Breast epithelium (tissue), 4 donors: ENCODE measurements around the gene TAOK2. TPM values are rescaled to one million over a fixed set of nuclear protein-coding genes. Genes with fewer than 3 reads are reported as not detected.
"Not testable (repeated sequence)": the region's sequence is repeated elsewhere in the genome, so short reads cannot be mapped to it uniquely, and the experiment has no call there.

Experiments
- DNase-seq, 2 donors: peaks; one replicate each; pipeline ENCODE4 v3.0.0-alpha.2; 2019; ENCODE audit warnings: low spot score in 2 of 2
- H3K27ac ChIP-seq, 2 donors: fragments of 200-600 bp; sonication (generic) in 1 of 2; one replicate each; pipeline ENCODE4 v1.5.1; 2016 to 2019; ENCODE audit warnings: mild to moderate bottlenecking in 1 of 2
- H3K27me3 ChIP-seq, 2 donors: fragments of 200-600 bp; sonication (generic) in 1 of 2; one replicate each; pipeline versions ENCODE4 v1.5.1 to v1.6.0; 2017 to 2019; ENCODE audit warnings: control low read depth in 1 of 2, mild to moderate bottlenecking in 1 of 2
- H3K36me3 ChIP-seq: fragments of 200-600 bp; one replicate; pipeline ENCODE4 v1.5.1; 2019
- H3K4me1 ChIP-seq, 2 donors: fragments of 200-600 bp; sonication (generic); one replicate each; pipeline ENCODE4 v1.5.1; 2016 to 2019; ENCODE audit warnings: control low read depth in 1 of 2
- H3K4me3 ChIP-seq, 3 donors: fragments of 200-600 bp; sonication (generic); 1 replicate in 2 of 3; 2 replicates in 1 of 3; pipeline ENCODE4 v1.5.1; 2016 to 2019; ENCODE audit warnings: mild to moderate bottlenecking in 3 of 3, moderate library complexity in 2 of 3
- H3K9me3 ChIP-seq, 2 donors: fragments of 200-600 bp; sonication (generic) in 1 of 2; one replicate each; pipeline ENCODE4 v1.5.1; 2016 to 2019; ENCODE audit warnings: control low read depth in 1 of 2
- POLR2A ChIP-seq: fragments of 450-650 bp; IDR thresholded peaks from one replicate; pipeline ENCODE4 v1.6.1; 2016; ENCODE audit warnings: antibody characterized with exemption, mild to moderate bottlenecking, moderate library complexity
- POLR2AphosphoS5 ChIP-seq, 3 donors: sonication (generic); formaldehyde crosslinking; IDR thresholded peaks; one replicate each; pipeline ENCODE4 v1.6.1; 2017; ENCODE audit warnings: antibody characterized with exemption in 3 of 3
- intact Hi-C: fragments of 100-400 bp; cut with DNase I; formaldehyde crosslinking; loops from one replicate; pipeline ENCODE4 v1.15.1; 2023; ENCODE audit warnings: low total_unique reads
- total RNA-seq, 3 donors: library from RNA; depleted of rRNA; stranded (reverse); fragments of >200 nt; gene quantifications; one replicate each; pipeline ENCODE4 v1.1.0, GENCODE V29; 2016
- TF ChIP-seq, protein P1 (sequence below), 3 donors: fragments of 450-650 bp; IDR thresholded peaks; one replicate each; pipeline ENCODE4 v1.5.1; 2016 to 2017; ENCODE audit warnings: antibody characterized with exemption in 3 of 3, mild to moderate bottlenecking in 3 of 3, moderate library complexity in 3 of 3

Gene TAOK2
- total RNA-seq, 3 donors from 2014 or later: 31.8 to 51.1 (median 37.3) TPM

DNA sequence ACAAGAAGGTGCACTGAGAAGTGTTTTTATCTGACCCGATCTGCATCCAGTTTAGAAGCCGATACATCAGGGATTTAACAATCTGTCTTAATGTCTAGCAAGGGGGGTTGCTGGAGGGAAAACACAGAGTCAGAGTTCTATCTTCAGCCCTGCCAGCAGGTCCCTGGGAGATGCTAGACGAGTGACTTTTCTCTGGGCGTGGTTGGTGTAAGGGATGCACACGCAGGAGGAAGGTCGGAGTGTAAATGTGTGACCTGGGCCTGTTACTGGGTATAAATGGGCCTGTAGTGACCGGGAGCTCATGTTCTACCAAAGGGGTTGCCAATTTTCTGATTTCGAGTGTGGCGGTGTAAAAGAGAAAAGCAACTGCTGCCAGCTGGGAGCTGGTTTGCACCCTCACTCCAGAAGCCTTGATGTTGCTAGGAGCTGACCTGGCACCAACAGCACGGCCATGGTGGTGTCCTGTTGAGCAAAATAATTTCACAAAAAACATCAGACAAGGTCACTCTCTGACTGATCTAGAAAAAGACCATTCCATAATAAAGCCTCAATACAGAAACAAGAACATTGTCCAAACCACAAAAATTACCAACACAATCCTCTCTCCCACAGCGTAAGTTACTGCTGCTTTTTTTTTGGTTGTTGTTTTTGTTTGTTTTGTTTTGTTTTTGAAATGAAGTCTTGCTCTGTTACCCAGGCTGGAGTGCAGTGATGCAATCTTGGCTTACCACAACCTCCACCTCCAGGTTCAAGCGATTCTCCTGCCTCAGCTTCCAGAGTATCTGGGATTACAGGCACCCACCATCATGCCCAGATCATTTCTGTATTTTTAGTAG is 46.4 kb upstream of the TAOK2 start:
- H3K9me3 ChIP-seq: no peaks in the 10 kb centered on the region
- no peaks in the 10 kb centered on the region for H3K27me3 ChIP-seq
- H3K4me3 ChIP-seq: peak overlapping the region in 2 of 3 donors; percentile 72 to 99
- DNase-seq: peak in 1 of 2 donors; percentile 7
- TF ChIP-seq POLR2A (no peak), POLR2AphosphoS5 (IDR thresholded peaks at IDR 0.05) (no peak)
- TF ChIP-seq, protein P1, sequence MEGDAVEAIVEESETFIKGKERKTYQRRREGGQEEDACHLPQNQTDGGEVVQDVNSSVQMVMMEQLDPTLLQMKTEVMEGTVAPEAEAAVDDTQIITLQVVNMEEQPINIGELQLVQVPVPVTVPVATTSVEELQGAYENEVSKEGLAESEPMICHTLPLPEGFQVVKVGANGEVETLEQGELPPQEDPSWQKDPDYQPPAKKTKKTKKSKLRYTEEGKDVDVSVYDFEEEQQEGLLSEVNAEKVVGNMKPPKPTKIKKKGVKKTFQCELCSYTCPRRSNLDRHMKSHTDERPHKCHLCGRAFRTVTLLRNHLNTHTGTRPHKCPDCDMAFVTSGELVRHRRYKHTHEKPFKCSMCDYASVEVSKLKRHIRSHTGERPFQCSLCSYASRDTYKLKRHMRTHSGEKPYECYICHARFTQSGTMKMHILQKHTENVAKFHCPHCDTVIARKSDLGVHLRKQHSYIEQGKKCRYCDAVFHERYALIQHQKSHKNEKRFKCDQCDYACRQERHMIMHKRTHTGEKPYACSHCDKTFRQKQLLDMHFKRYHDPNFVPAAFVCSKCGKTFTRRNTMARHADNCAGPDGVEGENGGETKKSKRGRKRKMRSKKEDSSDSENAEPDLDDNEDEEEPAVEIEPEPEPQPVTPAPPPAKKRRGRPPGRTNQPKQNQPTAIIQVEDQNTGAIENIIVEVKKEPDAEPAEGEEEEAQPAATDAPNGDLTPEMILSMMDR (IDR thresholded peaks at IDR 0.05): no peak
- intact Hi-C loops: no loop called here
- peaks cover 0 to 10% of the 10 kb centered on the region in 2 donors for H3K4me1 ChIP-seq
- peak overlapping the region; percentile 86 to 89 for H3K27ac ChIP-seq
- H3K36me3 ChIP-seq: no peaks in the 10 kb centered on the region

DNA sequence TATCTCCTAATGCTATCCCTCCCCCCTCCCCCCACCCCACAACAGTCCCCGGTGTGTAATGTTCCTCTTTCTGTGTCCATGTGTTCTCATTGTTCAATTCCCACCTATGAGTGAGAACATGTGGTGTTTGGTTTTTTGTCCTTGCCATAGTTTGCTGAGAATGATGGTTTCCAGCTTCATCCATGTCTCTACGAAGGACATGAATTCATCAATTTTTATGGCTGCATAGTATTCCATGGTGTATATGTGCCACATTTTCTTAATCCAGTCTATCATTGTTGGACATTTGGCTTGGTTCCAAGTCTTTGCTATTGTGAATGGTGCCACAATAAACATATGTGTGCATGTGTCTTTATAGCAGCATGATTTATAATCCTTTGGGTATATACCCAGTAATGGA is 41.9 kb upstream of the TAOK2 start:
- not testable (repeated sequence) for H3K4me1 ChIP-seq

DNA sequence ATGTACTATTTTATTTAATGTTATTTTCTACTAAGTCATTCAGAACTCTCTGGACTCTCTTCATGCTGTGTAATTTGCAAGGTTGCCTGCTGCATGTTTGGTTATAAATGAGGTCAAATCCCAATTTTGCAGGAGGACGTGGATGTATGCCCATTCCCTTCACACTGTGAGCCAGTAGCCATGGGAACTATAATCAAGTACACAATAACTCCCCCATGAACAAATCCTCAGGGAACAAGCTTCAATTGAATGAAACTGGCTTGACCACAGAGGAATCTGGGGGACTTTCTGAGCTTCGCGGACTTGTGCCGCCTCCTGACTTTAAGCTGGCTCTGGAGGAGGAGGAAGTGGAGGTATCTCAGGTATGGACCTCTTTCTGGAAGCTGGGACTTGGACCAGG is 33.0 kb upstream of the TAOK2 start:
- Histone ChIP-seq H3K4me1 (no peaks in the 10 kb centered on the region), H3K27ac (no peak overlapping the region), H3K4me3 (no peak overlapping the region), H3K27me3 (no peaks in the 10 kb centered on the region), H3K9me3 (no peaks in the 10 kb centered on the region), H3K36me3 (no peaks in the 10 kb centered on the region)
- no peak for DNase-seq
- TF ChIP-seq, protein P1 (IDR thresholded peaks at IDR 0.05): no peak
- TF ChIP-seq POLR2AphosphoS5 (IDR thresholded peaks at IDR 0.05) (no peak), POLR2A (no peak)
- intact Hi-C loops: no loop called here

More for the DNA sequence above, 41.9 kb upstream of the TAOK2 start:
- H3K9me3 ChIP-seq, H3K27ac ChIP-seq, H3K36me3 ChIP-seq, DNase-seq, intact Hi-C loops, H3K4me3 ChIP-seq, H3K27me3 ChIP-seq: not testable (repeated sequence)

DNA sequence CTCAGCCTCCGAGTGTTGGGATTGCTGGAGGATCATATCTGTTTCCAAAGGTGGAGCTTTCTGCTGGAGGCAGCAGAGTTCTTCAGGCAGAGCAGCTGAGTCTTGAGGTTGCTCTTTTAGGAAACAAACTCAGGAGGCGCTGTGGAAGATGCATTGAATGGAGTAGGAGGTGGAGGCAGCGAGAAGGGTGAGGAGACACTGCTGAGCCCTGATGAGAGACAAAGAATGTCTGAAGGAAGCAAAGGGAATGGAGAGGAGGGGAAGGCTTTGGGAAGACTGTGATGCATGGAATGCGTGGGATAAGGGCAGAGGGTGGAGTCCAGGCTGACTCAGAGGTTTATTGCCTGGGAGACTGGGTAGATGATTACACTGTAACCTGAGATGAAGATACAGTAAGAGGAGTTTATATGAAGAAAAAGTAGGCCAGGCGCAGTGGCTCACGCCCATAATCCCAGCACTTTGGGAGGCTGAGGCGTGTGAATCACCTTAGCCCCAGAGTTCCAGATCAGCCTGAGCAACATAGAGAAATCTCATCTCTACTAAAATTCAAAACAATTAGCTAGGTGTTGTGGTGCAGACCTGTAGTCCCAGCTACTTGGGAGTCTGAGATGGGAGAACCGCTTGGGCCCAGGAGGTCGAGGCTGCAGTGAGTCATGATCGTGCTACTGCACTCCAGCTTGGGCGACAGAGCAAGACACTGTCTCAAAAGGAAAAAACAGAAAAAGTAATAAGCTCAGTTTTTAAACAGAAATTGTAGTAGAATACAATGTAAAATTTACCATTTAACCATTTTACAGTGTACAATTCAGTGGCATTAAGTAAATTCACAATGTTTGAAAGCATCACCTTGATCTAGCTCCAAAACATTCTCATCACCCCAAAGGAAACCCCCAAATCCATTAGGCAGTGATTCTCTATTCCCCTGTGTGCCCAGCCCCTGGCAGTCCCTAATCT is 29.5 kb upstream of the TAOK2 start:
- Histone ChIP-seq H3K36me3 (no peaks in the 10 kb centered on the region), H3K4me1 (no peaks in the 10 kb centered on the region), H3K9me3 (no peaks in the 10 kb centered on the region), H3K4me3 (no peak overlapping the region), H3K27ac (peak overlapping the region; percentile 30 to 65), H3K27me3 (no peaks in the 10 kb centered on the region)
- intact Hi-C loops: no loop called here
- no peak for DNase-seq
- TF ChIP-seq, protein P1 (IDR thresholded peaks at IDR 0.05): no peak
- TF ChIP-seq POLR2AphosphoS5 (IDR thresholded peaks at IDR 0.05) (no peak), POLR2A (no peak)

DNA sequence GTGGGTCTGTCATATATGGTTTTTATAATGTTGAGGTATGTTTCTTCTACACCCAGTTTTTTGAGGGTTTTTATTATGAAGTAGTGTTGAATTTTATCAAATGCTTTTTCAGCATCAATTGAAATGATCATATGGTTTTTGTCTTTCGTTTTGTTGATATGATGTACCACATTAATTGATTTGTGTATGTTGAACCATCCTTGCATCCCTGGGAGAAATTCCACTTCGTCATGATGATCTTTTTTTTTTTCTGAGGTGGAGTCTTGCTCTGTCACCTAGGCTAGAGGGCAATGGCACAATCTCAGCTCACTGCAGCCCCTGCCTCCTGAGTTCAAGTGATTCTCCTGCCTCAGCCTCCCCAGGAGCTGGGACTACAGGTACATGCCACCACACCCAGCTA is 25.8 kb upstream of the TAOK2 start:
- DNase-seq: no peak
- intact Hi-C loops: no loop called here
- H3K27ac ChIP-seq: no peak overlapping the region
- no peaks in the 10 kb centered on the region for H3K36me3 ChIP-seq
- no peaks in the 10 kb centered on the region for H3K4me1 ChIP-seq
- TF ChIP-seq, protein P1 (IDR thresholded peaks at IDR 0.05): no peak
- H3K27me3 ChIP-seq: no peaks in the 10 kb centered on the region
- H3K9me3 ChIP-seq: no peaks in the 10 kb centered on the region
- H3K4me3 ChIP-seq: no peak overlapping the region
